A549 (cell line): Measurements from ENCODE around the gene KCNMA1.

Experiments used
- BHLHE40 ChIP-seq: IDR thresholded peaks from 2 replicates; pipeline ENCODE4 v1.6.1; 2012; ENCODE audit warnings: low read depth, low read length, inconsistent platforms
- CBX2 ChIP-seq: fragments of 200-600 bp; sonication (generic); IDR thresholded peaks from 2 replicates; pipeline ENCODE4 v1.6.1; 2016; ENCODE audit warnings: low read depth, mild to moderate bottlenecking, borderline replicate concordance
- CEBPB ChIP-seq, 2 experiments: fragments of >200 bp in 1 of 2; sonication (Bioruptor Twin) in 1 of 2; formaldehyde crosslinking in 1 of 2; IDR thresholded peaks; 2 replicates each; pipeline ENCODE4 v1.6.1; 2012 to 2016
- CTCF ChIP-seq: fragments of >200 bp; sonication (Bioruptor Twin); formaldehyde crosslinking; IDR thresholded peaks from 3 replicates; pipeline ENCODE4 v1.5.1; 2016
- EP300 ChIP-seq, 2 experiments: fragments of >200 bp; sonication (Bioruptor Twin); formaldehyde crosslinking; IDR thresholded peaks; 2 replicates in 1 of 2; 3 replicates in 1 of 2; pipeline ENCODE4 v1.6.1; 2016 to 2017
- KDM1A ChIP-seq: fragments of 200-600 bp; sonication (generic); IDR thresholded peaks from 2 replicates; pipeline ENCODE4 v1.6.1; 2016; ENCODE audit warnings: low read depth, mild to moderate bottlenecking
- NPAS2 ChIP-seq: fragments of 250-450 bp; sonication (Bioruptor Pico); IDR thresholded peaks from 2 replicates; pipeline ENCODE4 v1.8.0; 2022; ENCODE audit warnings: mild to moderate bottlenecking, moderate library complexity, borderline replicate concordance
- POLR2A ChIP-seq: IDR thresholded peaks from 2 replicates; pipeline ENCODE4 v1.6.1; 2012; ENCODE audit warnings: mild to moderate bottlenecking, low read length
- RAD21 ChIP-seq, 2 experiments: fragments of >200 bp in 1 of 2; sonication (Bioruptor Twin) in 1 of 2; formaldehyde crosslinking in 1 of 2; IDR thresholded peaks in 1 of 2; conservative IDR thresholded peaks in 1 of 2; 2 replicates in 1 of 2; 3 replicates in 1 of 2; pipeline ENCODE4 v1.6.1; 2012 to 2018; ENCODE audit warnings: inconsistent platforms in 1 of 2
- REST ChIP-seq: fragments of 200-600 bp; sonication (generic); IDR thresholded peaks from 2 replicates; pipeline ENCODE4 v1.6.1; 2016; ENCODE audit warnings: antibody characterized with exemption, mild to moderate bottlenecking, moderate library complexity
- RFX5 ChIP-seq: fragments of 450-650 bp; IDR thresholded peaks from 2 replicates; pipeline ENCODE4 v1.7.1; 2014; ENCODE audit warnings: antibody characterized with exemption, mild to moderate bottlenecking, moderate library complexity
- SMC3 ChIP-seq: fragments of >200 bp; sonication (Bioruptor Twin); formaldehyde crosslinking; IDR thresholded peaks from 3 replicates; pipeline ENCODE4 v1.6.1; 2018; ENCODE audit warnings: inconsistent platforms
- SREBF2 ChIP-seq: fragments of 450-650 bp; IDR thresholded peaks from 2 replicates; pipeline ENCODE4 v1.6.1; 2014; ENCODE audit warnings: mild to moderate bottlenecking, moderate library complexity
- USF2 ChIP-seq: fragments of 450-650 bp; IDR thresholded peaks from 2 replicates; pipeline ENCODE4 v1.6.1; 2014; ENCODE audit warnings: antibody characterized with exemption

- TF ChIP-seq EP300 (IDR thresholded peaks at IDR 0.05) (no peak), RAD21 (conservative IDR thresholded peaks at IDR 0.05 in 1 of 2, IDR thresholded peaks at IDR 0.05 in 1 of 2) (no peak), KDM1A (no peak), CTCF (no peak), SREBF2 (no peak), USF2 (no peak), POLR2A (no peak), NPAS2 (CRISPR knock-in tag) (no peak), RFX5 (no peak), BHLHE40 (no peak), CEBPB (IDR thresholded peaks at IDR 0.05) (no peak), SMC3 (no peak), REST (no peak), CBX2 (no peak)
These were observed 237.6 kb downstream of the KCNMA1 start for GRCh38 chr10:77400033-77400432.
